IMR-90 (cell line): ENCODE measurements around the gene PTRHD1. TPM values are rescaled to one million over a fixed set of nuclear protein-coding genes. Genes with fewer than 3 reads are reported as not detected.
A peak's percentile ranks its signal among the peaks of the same experiment; 100 is the strongest.

Source experiments
- ATAC-seq: fragments of 200-7000 bp; cut with Tn5 transposase; 2 replicates; pipeline ENCODE4 v1.9.1; 2020; ENCODE audit warnings: low read depth, mild to moderate bottlenecking, moderate library complexity
- Bru-seq: library from RNA; stranded (reverse); fragments of 400-500 nt; gene quantifications from one replicate; lab custom pipeline; 2021; lab: Mats Ljungman, UMichigan
- BruChase-seq, 2 experiments: library from RNA; stranded (reverse); fragments of 400-500 nt; gene quantifications; one replicate each; lab custom pipeline; 2021; lab: Mats Ljungman, UMichigan
- BruUV-seq: library from RNA; stranded (reverse); fragments of 400-500 nt; replicated peaks from 2 replicates; lab custom pipeline; 2021; lab: Mats Ljungman, UMichigan
- CTCF ChIA-PET: fragments of 300-600 bp; formaldehyde crosslinking; extraction: SDS; loops from one replicate; lab custom pipeline; 2021; ENCODE audit warnings: antibody characterized with exemption; lab: Yijun Ruan, JAX
- POLR2A ChIA-PET: fragments of 300-600 bp; sonication (Branson Sonifier 250); formaldehyde crosslinking; loops from one replicate; lab custom pipeline; 2022; ENCODE audit warnings: antibody characterized with exemption; ENCODE audit not compliant: unreplicated experiment; lab: Charles Lee
- DNase-seq: peaks from one replicate; pipeline ENCODE4 v3.0.0; 2013
- H2AFZ ChIP-seq: replicated peaks from 2 replicates; pipeline ENCODE3; 2013; ENCODE audit warnings: low read length, mild to moderate bottlenecking; ENCODE audit not compliant: poor library complexity
- H2AK5ac ChIP-seq: 2 replicates; pipeline ENCODE4 v1.6.1; 2013; ENCODE audit warnings: low read depth, low read length, inconsistent platforms
- H2AK9ac ChIP-seq: replicated peaks from 2 replicates; pipeline ENCODE3; 2013; ENCODE audit warnings: mild to moderate bottlenecking, low read depth, low read length, moderate library complexity; ENCODE audit not compliant: poor library complexity
- H2BK120ac ChIP-seq: 2 replicates; pipeline ENCODE4 v1.6.1; 2013; ENCODE audit warnings: low read depth, low read length, inconsistent platforms
- H2BK15ac ChIP-seq: 3 replicates; pipeline ENCODE4 v1.6.1; 2013; ENCODE audit warnings: low read depth, low read length, inconsistent platforms
- H2BK20ac ChIP-seq: 2 replicates; pipeline ENCODE4 v1.6.1; 2013; ENCODE audit warnings: low read depth, mild to moderate bottlenecking, inconsistent platforms, low read length, moderate library complexity
- H2BK5ac ChIP-seq: 2 replicates; pipeline ENCODE4 v1.6.1; 2013; ENCODE audit warnings: mild to moderate bottlenecking, low read depth, low read length, inconsistent platforms; ENCODE audit not compliant: poor library complexity, severe bottlenecking
- H3K14ac ChIP-seq: replicated peaks from 2 replicates; pipeline ENCODE4 v1.6.1; 2013; ENCODE audit warnings: low read depth, low read length, inconsistent platforms
- H3K18ac ChIP-seq: 2 replicates; pipeline ENCODE4 v1.6.1; 2013; ENCODE audit warnings: low read depth, low read length, control low read depth
- H3K23ac ChIP-seq: 2 replicates; pipeline ENCODE4 v1.6.1; 2013; ENCODE audit warnings: low read depth, low read length, inconsistent platforms
- H3K27ac ChIP-seq: 2 replicates; pipeline ENCODE4 v1.5.1; 2013; ENCODE audit warnings: mild to moderate bottlenecking, control low read depth, low read length; ENCODE audit not compliant: insufficient read depth
- H3K27me3 ChIP-seq: 2 replicates; pipeline ENCODE4 v1.6.1; 2013; ENCODE audit warnings: low read length; ENCODE audit not compliant: control insufficient read depth, insufficient read depth
- H3K36me3 ChIP-seq: 2 replicates; pipeline ENCODE4 v1.6.1; 2013; ENCODE audit warnings: low read length, mixed read lengths; ENCODE audit not compliant: control insufficient read depth, insufficient read depth
- H3K4ac ChIP-seq: 2 replicates; pipeline ENCODE4 v1.6.1; 2013; ENCODE audit warnings: low read depth, low read length, inconsistent platforms
- H3K4me1 ChIP-seq: 2 replicates; pipeline ENCODE4 v1.6.1; 2013; ENCODE audit warnings: low read length, mixed read lengths; ENCODE audit not compliant: control insufficient read depth, insufficient read depth
- H3K4me2 ChIP-seq: 2 replicates; pipeline ENCODE4 v1.6.1; 2013; ENCODE audit warnings: low read depth, mild to moderate bottlenecking, control low read depth, low read length, moderate library complexity
- H3K4me3 ChIP-seq: 2 replicates; pipeline ENCODE4 v1.5.1; 2013; ENCODE audit warnings: low read depth, mild to moderate bottlenecking, control low read depth, low read length, moderate library complexity; ENCODE audit not compliant: insufficient read depth
- H3K56ac ChIP-seq: 2 replicates; pipeline ENCODE4 v1.6.1; 2013; ENCODE audit warnings: low read length, inconsistent platforms; ENCODE audit not compliant: insufficient read depth; ENCODE audit errors: extremely low read depth
- H3K79me1 ChIP-seq, 2 experiments: 2 replicates each; pipeline ENCODE4 v1.6.1; 2013; ENCODE audit warnings: low read length in 2 of 2, inconsistent platforms in 1 of 2, low read depth in 1 of 2
- H3K9ac ChIP-seq: 2 replicates; pipeline ENCODE4 v1.6.1; 2013; ENCODE audit warnings: low read depth, low read length, control low read depth
- H3K9me1 ChIP-seq: 2 replicates; pipeline ENCODE4 v1.6.1; 2013; ENCODE audit warnings: low read length, inconsistent platforms; ENCODE audit not compliant: insufficient read depth
- H3K9me3 ChIP-seq: 2 replicates; pipeline ENCODE4 v1.6.1; 2013; ENCODE audit warnings: low read length; ENCODE audit not compliant: control insufficient read depth, insufficient read depth
- H4K20me1 ChIP-seq: 2 replicates; pipeline ENCODE4 v1.6.1; 2013; ENCODE audit warnings: low read length, inconsistent platforms; ENCODE audit not compliant: insufficient read depth
- H4K5ac ChIP-seq: 2 replicates; pipeline ENCODE4 v1.6.1; 2013; ENCODE audit warnings: mild to moderate bottlenecking, low read depth, low read length, control low read depth
- H4K8ac ChIP-seq, 2 experiments: 2 replicates each; pipeline ENCODE4 v1.6.1; 2013; ENCODE audit warnings: low read depth in 2 of 2, low read length in 2 of 2, control low read depth in 1 of 2, inconsistent platforms in 1 of 2
- H4K91ac ChIP-seq: 2 replicates; pipeline ENCODE4 v1.6.1; 2013; ENCODE audit warnings: low read depth, low read length, inconsistent platforms; ENCODE audit not compliant: insufficient read depth
- BHLHE40 ChIP-seq: fragments of 150-350 bp; IDR thresholded peaks from 2 replicates; pipeline ENCODE4 v1.6.1; 2016; ENCODE audit warnings: mild to moderate bottlenecking, low read depth, low read length
- CEBPB ChIP-seq: IDR thresholded peaks from 2 replicates; pipeline ENCODE4 v1.6.1; 2012; ENCODE audit warnings: low read depth, low read length, improper control_type of control experiment
- ELK1 ChIP-seq: fragments of 150-350 bp; IDR thresholded peaks from 2 replicates; pipeline ENCODE4 v1.6.1; 2016; ENCODE audit warnings: low read depth, mild to moderate bottlenecking, low read length, moderate library complexity, borderline replicate concordance
- FOS ChIP-seq: fragments of 150-350 bp; IDR thresholded peaks from 2 replicates; pipeline ENCODE4 v1.6.1; 2016; ENCODE audit warnings: low read depth, low read length
- MAFK ChIP-seq: IDR thresholded peaks from 2 replicates; pipeline ENCODE4 v1.6.1; 2012; ENCODE audit warnings: low read depth, low read length, improper control_type of control experiment
- MAZ ChIP-seq: IDR thresholded peaks from 2 replicates; pipeline ENCODE4 v1.6.1; 2012; ENCODE audit warnings: low read depth, mild to moderate bottlenecking, low read length, improper control_type of control experiment, moderate library complexity, borderline replicate concordance
- MXI1 ChIP-seq: IDR thresholded peaks from 2 replicates; pipeline ENCODE4 v1.6.1; 2012; ENCODE audit warnings: low read depth, mild to moderate bottlenecking, low read length, moderate library complexity, borderline replicate concordance
- NFE2L2 ChIP-seq: fragments of 150-350 bp; IDR thresholded peaks from 2 replicates; pipeline ENCODE4 v1.6.1; 2016; ENCODE audit warnings: low read depth, mild to moderate bottlenecking, low read length
- POLR2A ChIP-seq: IDR thresholded peaks from 2 replicates; pipeline ENCODE4 v1.6.1; 2012; ENCODE audit warnings: mild to moderate bottlenecking, low read depth, low read length
- RAD21 ChIP-seq: IDR thresholded peaks from 2 replicates; pipeline ENCODE4 v1.6.1; 2012; ENCODE audit warnings: low read length, improper control_type of control experiment
- RFX5 ChIP-seq: IDR thresholded peaks from 2 replicates; pipeline ENCODE4 v1.8.0; 2012; ENCODE audit warnings: low read depth, mild to moderate bottlenecking, low read length, moderate library complexity
- SMC3 ChIP-seq: fragments of 150-350 bp; IDR thresholded peaks from 2 replicates; pipeline ENCODE4 v1.6.1; 2016; ENCODE audit warnings: low read depth, mild to moderate bottlenecking, antibody characterized with exemption, low read length, moderate library complexity
- USF2 ChIP-seq: fragments of 150-350 bp; IDR thresholded peaks from 2 replicates; pipeline ENCODE4 v1.6.1; 2017; ENCODE audit warnings: mild to moderate bottlenecking, antibody characterized with exemption, low read length, low read depth
- WGBS, 2 experiments: methylation state at CpG; one replicate each; pipeline versions ENCODE4 v1.1.5 to v1.1.7; 2013; ENCODE audit warnings: missing lambda C conversion rate in 2 of 2; ENCODE audit not compliant: insufficient read length in 1 of 2; ENCODE audit errors: extremely low coverage in 2 of 2; 5-methylcytosine and 5-hydroxymethylcytosine counted together
- dilution Hi-C: fragments of 300-500 bp; cut with HindIII; formaldehyde crosslinking; loops from one replicate; pipeline ENCODE4 v1.14.3; 2018; ENCODE audit warnings: low sequenced_read_pairs; ENCODE audit not compliant: unreplicated experiment
- in situ Hi-C: fragments of 300-500 bp; cut with MboI; formaldehyde crosslinking; loops from 3 replicates; pipeline ENCODE4 v1.14.3; 2019; ENCODE audit warnings: low sequenced_read_pairs, inconsistent platforms, mixed read lengths
- intact Hi-C: fragments of 100-400 bp; cut with micrococcal nuclease; formaldehyde crosslinking; loops from 2 replicates; pipeline ENCODE4 v1.10.0; 2022
- long read RNA-seq: library from polyadenylated mRNA; unstranded; transcript quantifications from one replicate; pipeline ENCODE4 v2.0.0, GENCODE V29; 2021; ENCODE audit not compliant: unreplicated experiment
- polyA plus RNA-seq, 3 experiments: library from polyadenylated mRNA; depleted of rRNA; stranded (reverse); fragments of >200 nt; gene quantifications; 2 replicates each; pipeline ENCODE4 v1.2.3, GENCODE V29; 2012; ENCODE audit warnings: low replicate concordance in 1 of 3
- total RNA-seq: library from RNA; depleted of rRNA; stranded (reverse); fragments of >200 nt; gene quantifications from 2 replicates; pipeline ENCODE4 v1.2.3, GENCODE V29; 2012; rRNA removed

Gene PTRHD1
- 11.7 and 17.2 TPM in 2 replicates for total RNA-seq
- 30.9 and 40.2 TPM in 2 replicates for polyA plus RNA-seq (2012; rRNA removed)
- 36.0 and 59.4 TPM in 2 replicates for polyA plus RNA-seq (2012; cell fraction: cytosol; rRNA removed)
- 10.1 and 10.7 TPM in 2 replicates for polyA plus RNA-seq (2012; cell fraction: nucleus; rRNA removed; ENCODE audit: low replicate concordance)
- Bru-seq, nascent RNA = percentile 58 among the genes with signal in this experiment
- percentile 49 among the genes with signal in this experiment for BruChase-seq, experiment 1, labeled RNA remaining after a 6-hour chase
- BruChase-seq, experiment 2, labeled RNA remaining after a 2-hour chase = percentile 45 among the genes with signal in this experiment
- long read RNA-seq, transcript PTRHD1-201 (2 exons, 1,105 nt) = major isoform, 18 of 18 reads
- long read RNA-seq, partial matches to known transcripts = 0 of 18 reads
- long read RNA-seq, other reads (novel, unspliced or antisense) = 0 of 18 reads

- Histone ChIP-seq H3K4me1 (peaks cover 2% of the 10 kb centered on the region), H3K23ac (peak within 1 kb of the TSS; percentile 100), H2BK15ac (peak within 1 kb of the TSS; percentile 100; the same call in 2 of the 3 replicates), H3K9ac (peak within 1 kb of the TSS; percentile 94), H4K91ac (peak within 1 kb of the TSS; percentile 100), H2BK5ac (peak within 1 kb of the TSS; percentile 98), H3K14ac (peak within 1 kb of the TSS; percentile 100), H3K4me3 (peak within 1 kb of the TSS; percentile 75), H2AFZ (peak within 1 kb of the TSS; percentile 100), H3K9me1 (peaks cover 9% of the 10 kb centered on the region), H3K4me2 (peak within 1 kb of the TSS; percentile 95), H3K27ac (peak within 1 kb of the TSS; percentile 96), H2BK20ac (peak within 1 kb of the TSS; percentile 97), H2AK5ac (peak within 1 kb of the TSS; percentile 77), H3K36me3 (peaks cover 3% of the 10 kb centered on the region; the same call in 1 of the 2 replicates), H3K4ac (peak within 1 kb of the TSS; percentile 100), H4K5ac (peak within 1 kb of the TSS; percentile 98), H3K79me1 (peaks cover 30 to 49% of the 10 kb centered on the region in 2 experiments), H4K8ac (peak within 1 kb of the TSS; percentile 92 to 99), H4K20me1 (no peaks in the 10 kb centered on the region), H3K27me3 (no peaks in the 10 kb centered on the region), H3K18ac (peak within 1 kb of the TSS; percentile 98), H3K56ac (peak within 1 kb of the TSS; percentile 99), H3K9me3 (no peaks in the 10 kb centered on the region), H2AK9ac (peak within 1 kb of the TSS; percentile 99), H2BK120ac (peak within 1 kb of the TSS; percentile 100)
- no TSS peak for BruUV-seq
- intact Hi-C loops (loop anchor here (1.0 to 5.0 kb wide), 2 partner anchors 33 to 301 kb away; partner anchors contain the start of gene NCOA1), dilution Hi-C loops (no loop called here), in situ Hi-C loops (no loop called here)
- DNase-seq = peak; percentile 96
- ATAC-seq = peak; percentile 98
- ChIA-PET CTCF (interaction anchor here (0.7 to 1.2 kb wide), 3 partner anchors 20 to 373 kb away, joined by 3 to 5 read pairs (median 3); no protein-coding TSS in a partner anchor), POLR2A (interaction anchor here (1.3 kb wide), 1 partner anchor 31 kb away, joined by 5 read pairs; no protein-coding TSS in a partner anchor)
- 0% methylated on average over 35 of the region's 74 CpGs; no CpG with 5 or more reads in 1 of the 2 experiments for WGBS, 2 experiments
- peak; percentile 79; the same call in 1 of the 2 replicates for TF ChIP-seq POLR2A
- TF ChIP-seq ELK1 = no peak
- TF ChIP-seq SMC3 = peak; percentile 48
- TF ChIP-seq MAFK = no peak
- TF ChIP-seq BHLHE40 = no peak
- peak; percentile 57; the same call in 1 of the 2 replicates for TF ChIP-seq MAZ
- TF ChIP-seq MXI1 = peak; percentile 75
- TF ChIP-seq FOS = no peak
- TF ChIP-seq NFE2L2 = no peak
- no peak for TF ChIP-seq CEBPB
- TF ChIP-seq RFX5 = no peak
- peak; percentile 48 for TF ChIP-seq RAD21
- no peak for TF ChIP-seq USF2
Observed at GRCh38 chr2:24792874-24793760, at the start of gene PTRHD1, which contains the start of gene CENPO. Gene PTRHD1 (minus strand): TSS chr2:24793391. CDS start chr2:24793377, 14 bp downstream. Gene CENPO (plus strand): TSS chr2:24793425. CDS start chr2:24793920, 495 bp downstream.
